SH-SY5Y (cell line): Measurements from ENCODE around the gene ANO9.

ENCODE experiments used
- GATA2 ChIP-seq: IDR thresholded peaks from 2 replicates; pipeline ENCODE4 v1.6.1; 2011; ENCODE audit warnings: mild to moderate bottlenecking, low read depth, low read length
- GATA3 ChIP-seq: IDR thresholded peaks from 2 replicates; pipeline ENCODE4 v1.6.1; 2011; ENCODE audit warnings: low read depth, mild to moderate bottlenecking, low read length, moderate library complexity

DNA sequence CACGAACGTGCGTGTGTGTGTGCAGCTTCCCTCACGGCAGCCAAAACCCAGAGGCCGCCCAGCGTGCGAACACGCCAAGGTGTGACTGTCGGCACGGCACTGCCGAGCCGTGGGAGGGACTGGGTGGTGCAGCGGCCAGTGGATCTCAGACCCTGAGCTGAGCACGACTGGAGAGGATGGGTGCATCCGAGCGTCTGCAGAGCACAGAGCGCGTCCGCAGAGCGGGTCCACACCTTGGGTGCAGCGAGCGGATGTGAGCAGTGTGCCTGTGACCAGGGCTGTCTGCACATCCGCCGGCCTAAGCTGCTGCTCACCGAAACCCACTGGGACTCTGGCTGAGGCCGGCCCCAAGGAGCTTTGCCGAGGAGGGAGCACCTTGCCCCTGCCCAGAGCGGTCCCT lies 31.0 kb upstream of the ANO9 start:
- TF ChIP-seq GATA2 (no peak), GATA3 (no peak)
